SU-DHL-6 (cell line): ENCODE results near the gene WAPL.
A peak's percentile ranks its signal among the peaks of the same experiment; 100 is the strongest.

Experiments
- H2AFZ ChIP-seq: fragments of 200-600 bp; sonication (generic); 2 replicates; pipeline ENCODE4 v1.6.1; 2014; ENCODE audit warnings: low read depth, mild to moderate bottlenecking, moderate library complexity, mixed read lengths, antibody characterized with exemption, low read length; ENCODE audit not compliant: severe bottlenecking
- H3F3A ChIP-seq: fragments of 200-600 bp; shearing (Covaris generic); 2 replicates; pipeline ENCODE4 v1.6.0; 2016; ENCODE audit warnings: antibody characterized with exemption, mild to moderate bottlenecking; ENCODE audit not compliant: insufficient read depth
- H3K27ac ChIP-seq: fragments of 200-600 bp; sonication (generic); 2 replicates; pipeline ENCODE4 v1.5.1; 2016; ENCODE audit warnings: low read depth, mild to moderate bottlenecking, low read length, moderate library complexity, mixed read lengths
- H3K27me3 ChIP-seq: fragments of 200-600 bp; sonication (generic), shearing (Covaris generic); 2 replicates; pipeline ENCODE4 v1.6.0; 2014; ENCODE audit warnings: mild to moderate bottlenecking, low read length
- H3K36me3 ChIP-seq: fragments of 200-600 bp; sonication (generic); 2 replicates; pipeline ENCODE4 v1.6.1; 2014; ENCODE audit warnings: mild to moderate bottlenecking, low read length, mixed read lengths
- H3K4me2 ChIP-seq: fragments of 300-600, 200-600 bp; shearing (Covaris generic), sonication (generic); 2 replicates; pipeline ENCODE4 v1.6.0; 2014; ENCODE audit warnings: low read length, low read depth, mild to moderate bottlenecking; ENCODE audit not compliant: poor library complexity, severe bottlenecking
- H3K4me3 ChIP-seq: fragments of 200-600 bp; sonication (generic); 2 replicates; pipeline ENCODE4 v1.5.1; 2014; ENCODE audit warnings: antibody characterized with exemption, low read length, mild to moderate bottlenecking, mixed read lengths; ENCODE audit not compliant: insufficient read depth, poor library complexity, severe bottlenecking
- H3K79me2 ChIP-seq: fragments of 200-600 bp; sonication (generic); 2 replicates; pipeline ENCODE4 v1.6.1; 2014; ENCODE audit warnings: mild to moderate bottlenecking, low read length, moderate library complexity; ENCODE audit not compliant: insufficient read depth
- H3K9ac ChIP-seq: fragments of 200-600 bp; sonication (generic); 2 replicates; pipeline ENCODE4 v1.7.0; 2014; ENCODE audit warnings: mild to moderate bottlenecking, low read length
- H3K9me2 ChIP-seq: fragments of 200-600 bp; sonication (generic); replicated peaks from 2 replicates; pipeline ENCODE4 v1.6.1; 2014; ENCODE audit warnings: low read length; ENCODE audit not compliant: insufficient read depth
- H3K9me3 ChIP-seq: fragments of 200-600 bp; sonication (generic); 2 replicates; pipeline ENCODE4 v1.6.1; 2014; ENCODE audit warnings: low read length, mixed read lengths; ENCODE audit not compliant: insufficient read depth
- H4K20me1 ChIP-seq: fragments of 200-600 bp; sonication (generic); 2 replicates; pipeline ENCODE4 v1.6.1; 2014; ENCODE audit warnings: low read depth, mild to moderate bottlenecking, antibody characterized with exemption, low read length, moderate library complexity, mixed read lengths
- EZH2phosphoT487 ChIP-seq: fragments of 200-600 bp; sonication (generic), shearing (Covaris generic); conservative IDR thresholded peaks from 2 replicates; pipeline ENCODE4 v1.6.1; 2018; ENCODE audit warnings: mild to moderate bottlenecking, antibody characterized with exemption, low read length, moderate library complexity, mixed read lengths
- TF ChIP-seq, protein P1 (sequence below): fragments of 200-600 bp; sonication (generic); IDR thresholded peaks from one replicate; pipeline ENCODE4 v1.5.1; 2017; ENCODE audit warnings: antibody characterized with exemption, mild to moderate bottlenecking, low read length, moderate library complexity; ENCODE audit not compliant: insufficient read depth, poor library complexity, severe bottlenecking

WAPL gene

DNA sequence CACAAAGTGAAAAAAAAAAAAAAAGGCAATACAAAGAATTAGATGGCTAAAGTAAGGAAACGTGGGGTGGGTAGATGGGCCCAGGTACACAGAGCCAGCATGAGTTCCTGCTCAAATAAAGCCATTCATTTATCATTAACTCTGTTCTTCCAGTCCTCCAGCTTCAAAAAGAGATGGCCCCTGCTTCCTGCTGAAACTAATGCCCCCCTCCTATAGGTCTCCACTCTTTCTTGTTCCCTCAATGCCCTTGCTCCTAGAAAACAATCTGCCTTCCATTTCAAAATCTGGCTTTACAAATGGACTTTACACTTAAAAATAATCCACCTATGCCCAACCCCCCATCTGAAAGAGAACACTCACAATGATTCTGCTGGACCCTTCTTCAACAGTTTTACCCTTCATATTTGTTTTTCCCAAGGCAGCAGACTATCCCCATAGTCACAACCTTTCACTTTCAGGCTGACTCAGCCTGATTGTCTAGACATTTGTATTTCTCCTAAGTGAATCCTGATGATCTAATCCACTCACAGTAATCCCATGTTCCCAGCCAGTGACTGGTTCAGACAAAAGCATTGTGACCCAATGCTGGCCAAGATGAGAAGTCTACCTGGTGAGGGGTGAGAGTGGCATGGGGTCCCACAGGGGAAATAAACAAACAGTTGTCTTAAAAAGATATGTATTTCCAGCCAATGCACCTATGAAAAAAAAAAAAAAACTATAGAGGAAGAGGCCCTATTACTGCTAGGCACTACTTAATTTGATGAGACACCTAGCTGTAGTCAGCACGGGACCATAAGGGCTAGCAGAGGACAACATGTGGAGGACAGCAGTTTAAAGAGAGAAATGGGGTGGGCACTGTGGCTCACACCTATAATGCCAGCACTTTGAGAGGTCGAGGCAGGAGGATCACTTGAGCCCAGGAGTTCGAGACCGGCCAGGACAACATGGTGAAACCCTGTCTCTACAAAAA is 80.4 kb downstream of the WAPL start:
- H3K36me3 ChIP-seq, result peaks cover 77% of the 10 kb centered on the region
- no peak overlapping the region for H3K4me3 ChIP-seq
- no peaks in the 10 kb centered on the region for H4K20me1 ChIP-seq
- TF ChIP-seq, protein P1, sequence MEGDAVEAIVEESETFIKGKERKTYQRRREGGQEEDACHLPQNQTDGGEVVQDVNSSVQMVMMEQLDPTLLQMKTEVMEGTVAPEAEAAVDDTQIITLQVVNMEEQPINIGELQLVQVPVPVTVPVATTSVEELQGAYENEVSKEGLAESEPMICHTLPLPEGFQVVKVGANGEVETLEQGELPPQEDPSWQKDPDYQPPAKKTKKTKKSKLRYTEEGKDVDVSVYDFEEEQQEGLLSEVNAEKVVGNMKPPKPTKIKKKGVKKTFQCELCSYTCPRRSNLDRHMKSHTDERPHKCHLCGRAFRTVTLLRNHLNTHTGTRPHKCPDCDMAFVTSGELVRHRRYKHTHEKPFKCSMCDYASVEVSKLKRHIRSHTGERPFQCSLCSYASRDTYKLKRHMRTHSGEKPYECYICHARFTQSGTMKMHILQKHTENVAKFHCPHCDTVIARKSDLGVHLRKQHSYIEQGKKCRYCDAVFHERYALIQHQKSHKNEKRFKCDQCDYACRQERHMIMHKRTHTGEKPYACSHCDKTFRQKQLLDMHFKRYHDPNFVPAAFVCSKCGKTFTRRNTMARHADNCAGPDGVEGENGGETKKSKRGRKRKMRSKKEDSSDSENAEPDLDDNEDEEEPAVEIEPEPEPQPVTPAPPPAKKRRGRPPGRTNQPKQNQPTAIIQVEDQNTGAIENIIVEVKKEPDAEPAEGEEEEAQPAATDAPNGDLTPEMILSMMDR, result no peak
- no peak for TF ChIP-seq EZH2phosphoT487
- peaks cover 23% of the 10 kb centered on the region for H3F3A ChIP-seq
- no peak overlapping the region for H3K4me2 ChIP-seq
- H2AFZ ChIP-seq, result no peak overlapping the region
- H3K9me3 ChIP-seq, result no peaks in the 10 kb centered on the region
- H3K9me2 ChIP-seq, result no peaks in the 10 kb centered on the region
- H3K27me3 ChIP-seq, result no peaks in the 10 kb centered on the region
- peak overlapping the region; percentile 28; the same call in 1 of the 2 replicates for H3K27ac ChIP-seq
- peaks cover 16% of the 10 kb centered on the region for H3K79me2 ChIP-seq
- no peak overlapping the region for H3K9ac ChIP-seq

DNA sequence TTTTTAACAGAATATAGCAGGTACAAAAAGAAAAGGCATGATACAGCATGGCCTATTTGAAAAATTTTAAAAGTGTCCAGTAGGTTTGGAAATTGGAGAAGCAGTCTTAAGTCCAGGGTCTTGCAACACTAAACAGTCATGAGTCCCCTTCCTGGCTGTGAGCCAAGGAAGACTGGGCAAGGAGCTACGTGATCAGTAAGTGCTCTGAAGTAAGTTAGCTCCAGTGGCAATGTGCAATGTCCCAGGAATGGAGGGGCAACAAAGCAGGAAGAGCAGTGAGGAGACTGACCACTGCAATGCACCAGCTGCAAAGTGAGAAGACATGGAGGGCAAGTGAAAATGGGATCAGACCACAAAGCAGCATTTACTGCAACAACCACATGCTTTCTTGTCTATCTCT is 82.0 kb downstream of the WAPL start:
- no peaks in the 10 kb centered on the region for H3K9me3 ChIP-seq
- H4K20me1 ChIP-seq, result no peaks in the 10 kb centered on the region
- peaks cover 7% of the 10 kb centered on the region for H3K79me2 ChIP-seq
- TF ChIP-seq, protein P1, result no peak
- no peak for TF ChIP-seq EZH2phosphoT487
- H3K27ac ChIP-seq, result peak overlapping the region; percentile 70; the same call in 1 of the 2 replicates
- no peak overlapping the region for H3K4me2 ChIP-seq
- H2AFZ ChIP-seq, result no peak overlapping the region
- H3K36me3 ChIP-seq, result peaks cover 80% of the 10 kb centered on the region
- H3K27me3 ChIP-seq, result no peaks in the 10 kb centered on the region
- H3K9me2 ChIP-seq, result no peaks in the 10 kb centered on the region
- peaks cover 38% of the 10 kb centered on the region for H3F3A ChIP-seq
- no peak overlapping the region for H3K4me3 ChIP-seq
- H3K9ac ChIP-seq, result 0 out of 2 replicates have a peak overlapping the region, but pooled peaks have one; percentile 8

DNA sequence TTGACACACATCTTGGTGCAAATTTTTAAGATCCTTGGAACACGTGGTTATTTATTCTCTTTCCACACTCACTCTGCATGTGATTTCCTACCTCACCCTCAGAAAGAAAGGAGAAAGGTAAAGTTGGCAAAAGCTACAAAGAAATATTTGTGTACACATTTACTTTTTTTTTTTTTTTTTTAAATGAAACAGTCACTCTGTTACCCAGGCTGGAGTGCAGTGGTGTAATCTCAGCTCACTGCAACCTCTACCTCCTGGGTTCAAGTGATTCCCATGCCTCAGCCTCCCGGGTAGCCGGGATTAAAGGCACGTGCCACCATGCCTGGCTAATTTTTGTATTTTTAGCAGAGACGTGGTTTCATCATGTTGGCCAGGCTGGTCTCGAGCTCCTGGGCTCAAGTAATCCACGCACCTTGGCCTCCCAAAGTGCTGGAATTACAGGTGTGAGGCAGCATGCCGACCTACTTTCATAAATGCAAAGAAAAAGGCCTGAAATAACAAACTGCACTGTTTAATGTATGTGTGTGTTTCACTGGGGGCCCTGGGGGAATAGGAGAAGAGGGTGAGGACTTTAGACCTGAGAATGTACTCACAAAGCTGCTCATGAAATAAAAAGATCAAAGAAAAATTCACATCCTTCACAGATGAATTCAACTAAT is 83.4 kb downstream of the WAPL start:
- Histone ChIP-seq H3K9me2 (no peaks in the 10 kb centered on the region), H2AFZ (no peak overlapping the region), H3K36me3 (peaks cover 74% of the 10 kb centered on the region), H3K9ac (no peak overlapping the region), H3F3A (peaks cover 46% of the 10 kb centered on the region), H3K79me2 (no peaks in the 10 kb centered on the region; the same call in 1 of the 2 replicates), H3K27ac (peak overlapping the region; percentile 70), H3K4me3 (no peak overlapping the region), H3K4me2 (no peak overlapping the region), H3K27me3 (no peaks in the 10 kb centered on the region), H3K9me3 (no peaks in the 10 kb centered on the region), H4K20me1 (no peaks in the 10 kb centered on the region)
- no peak for TF ChIP-seq EZH2phosphoT487
- TF ChIP-seq, protein P1, result no peak
